HPDE6-E6E7 (cell line): ENCODE results near the gene SETD3.

Experiments used
- DNase-seq: peaks from one replicate; pipeline ENCODE4 v3.0.0; 2011; ENCODE audit warnings: missing footprints; ENCODE audit errors: extremely low spot score

The SETD3 gene

GRCh38 chr14:99394602-99395156, 86.0 kb downstream of the SETD3 start:
- no peak for DNase-seq

DNA sequence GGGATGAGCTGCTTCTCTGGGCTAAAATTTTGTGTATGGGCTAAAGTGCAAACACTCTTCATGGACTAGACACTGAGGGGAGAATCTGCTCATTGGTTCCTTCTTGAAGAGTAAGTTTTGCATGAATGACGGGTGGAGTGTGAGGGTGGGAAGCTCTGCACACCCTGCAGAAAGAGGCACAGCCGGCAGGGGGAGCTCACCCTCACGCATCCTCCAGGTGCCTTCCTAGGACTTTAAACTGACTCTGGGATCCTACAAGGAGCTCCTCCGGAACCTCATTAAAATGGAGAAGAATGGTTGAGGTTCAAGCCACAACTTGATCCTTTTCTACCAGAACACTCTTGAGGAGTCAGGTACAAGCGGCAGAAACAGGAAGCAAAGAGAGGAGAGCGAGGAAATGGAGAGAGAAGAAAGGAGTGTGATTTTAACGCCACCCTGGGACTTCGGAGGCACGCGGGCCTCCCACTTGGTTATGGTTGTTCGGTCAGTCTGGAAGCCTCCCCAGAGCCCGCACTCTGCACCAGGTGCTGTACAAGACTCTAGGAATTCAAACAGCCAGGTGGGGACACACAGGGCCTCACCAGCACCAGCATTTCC, 87.5 kb downstream of the SETD3 start:
- peak; percentile 48 for DNase-seq

DNA sequence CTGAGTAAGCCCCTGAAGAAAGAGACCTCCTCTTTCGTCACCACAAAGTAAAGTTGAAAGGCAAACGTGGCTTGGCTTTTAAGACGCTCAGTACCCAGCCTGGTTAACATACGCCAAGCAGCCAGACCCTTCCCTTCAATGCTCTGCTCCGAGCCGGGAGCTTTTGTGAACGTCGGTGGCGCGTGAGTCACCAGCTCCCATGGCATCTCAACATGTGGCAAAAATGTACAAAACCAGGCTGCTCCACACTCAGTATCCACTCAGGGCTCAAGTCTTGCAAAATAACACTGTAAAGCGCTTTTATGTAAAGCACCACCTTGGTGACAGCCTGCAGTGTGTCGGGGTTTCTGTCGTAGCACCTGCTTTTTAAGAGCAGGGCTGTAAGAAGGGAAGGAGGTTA, 89.0 kb downstream of the SETD3 start:
- DNase-seq, result no peak

- DNase-seq, result no peak
Observed at GRCh38 chr14:99389174-99389826, 91.4 kb downstream of the SETD3 start.

GRCh38 chr14:99388286-99388685, 92.4 kb downstream of the SETD3 start:
- no peak for DNase-seq

DNA sequence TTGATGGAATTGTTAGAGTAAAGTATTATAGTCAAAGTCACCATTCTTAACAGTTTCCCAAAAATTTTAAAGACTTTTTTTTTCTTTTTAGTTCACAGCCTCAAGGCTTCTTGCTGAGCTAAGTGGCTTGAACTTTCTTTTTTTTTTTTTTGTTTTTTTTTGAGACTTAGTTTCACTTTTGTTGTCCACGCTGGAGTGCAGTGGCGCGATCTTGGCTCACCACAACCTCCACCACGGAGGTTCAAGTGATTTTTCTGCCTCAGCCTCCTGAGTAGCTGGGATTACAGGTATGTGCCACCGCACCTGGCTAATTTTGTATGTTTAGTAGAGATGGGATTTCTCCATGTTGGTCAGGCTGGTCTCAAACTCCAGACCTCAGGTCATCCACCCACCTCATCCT, 92.8 kb downstream of the SETD3 start:
- no peak for DNase-seq

DNA sequence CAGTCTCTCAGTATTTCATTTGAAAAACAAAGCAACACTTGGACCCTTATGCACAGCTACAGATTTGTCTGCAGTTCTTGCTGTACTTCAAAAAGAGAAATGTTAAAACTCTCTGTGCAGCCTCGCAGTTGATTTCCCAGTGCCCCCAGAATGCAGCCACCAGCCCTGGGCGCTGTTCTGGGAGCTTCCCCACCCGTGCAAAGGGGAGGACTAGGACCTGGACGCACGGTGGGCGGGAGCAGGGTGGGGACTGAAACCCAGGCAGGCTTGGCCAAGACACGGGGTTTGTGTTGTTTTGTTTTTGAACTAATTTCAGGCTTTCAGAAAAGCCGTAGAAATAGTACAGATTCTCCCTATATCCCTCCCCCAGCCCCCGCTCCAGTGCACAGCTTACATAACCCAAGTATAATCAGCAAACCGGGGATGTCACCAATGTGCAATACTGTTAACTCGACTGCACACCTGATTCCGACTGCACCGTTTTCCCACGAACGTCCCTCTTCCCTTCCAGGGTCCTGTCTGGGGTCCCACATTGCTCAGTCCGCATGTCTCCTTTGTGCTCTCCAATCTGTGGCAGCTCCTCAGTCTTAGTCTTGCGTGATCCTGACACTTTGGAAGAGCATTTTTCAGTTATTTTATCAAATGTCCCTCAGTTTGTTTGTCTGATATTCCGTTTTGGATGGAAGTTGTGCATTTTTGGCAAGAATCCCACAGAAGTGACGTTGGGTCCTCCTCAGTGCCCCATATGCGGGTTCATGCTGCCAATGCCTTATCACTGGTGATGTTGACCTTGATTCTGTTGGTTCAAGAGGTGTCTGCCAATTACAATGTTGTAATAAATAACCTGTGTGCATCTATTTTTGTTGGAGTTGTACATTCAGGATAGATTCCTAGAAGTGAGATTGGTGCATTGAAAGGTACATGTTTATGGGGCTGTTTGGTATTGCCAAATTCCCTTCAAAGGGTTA, 95.9 kb downstream of the SETD3 start:
- DNase-seq, result no peak

GRCh38 chr14:99383472-99384449, 96.9 kb downstream of the SETD3 start:
- DNase-seq, result no peak

- DNase-seq, result peak; percentile 57
Observed at GRCh38 chr14:99382781-99383471, 97.7 kb downstream of the SETD3 start.

DNA sequence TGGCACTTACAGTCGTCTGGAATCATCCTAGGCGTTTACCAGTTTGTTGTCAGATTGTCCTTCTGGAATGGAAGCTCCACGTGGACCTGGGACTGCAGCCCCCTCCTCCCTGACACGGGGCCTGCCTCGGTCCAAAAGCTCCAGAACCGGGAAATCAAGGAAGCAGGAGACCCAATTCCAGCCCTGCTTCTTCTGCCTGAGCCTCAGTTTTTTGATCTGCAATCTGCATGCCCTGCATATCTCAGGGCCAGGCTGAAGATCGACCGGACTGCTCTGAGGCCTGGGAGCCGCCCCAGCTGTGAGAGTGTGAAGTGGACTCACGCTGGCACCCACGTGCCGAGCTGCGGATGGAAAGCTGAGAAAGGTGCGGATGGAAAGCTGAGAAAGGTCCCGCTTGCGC, 98.6 kb downstream of the SETD3 start:
- no peak for DNase-seq

GRCh38 chr14:99381688-99382060, 99.0 kb downstream of the SETD3 start:
- DNase-seq, result no peak

- DNase-seq, result no peak
Observed at GRCh38 chr14:99380991-99381687, 99.5 kb downstream of the SETD3 start.

GRCh38 chr14:99380402-99380801, 100.3 kb downstream of the SETD3 start:
- no peak for DNase-seq

GRCh38 chr14:99378782-99379214, 101.9 kb downstream of the SETD3 start:
- DNase-seq, result peak; percentile 92

DNA sequence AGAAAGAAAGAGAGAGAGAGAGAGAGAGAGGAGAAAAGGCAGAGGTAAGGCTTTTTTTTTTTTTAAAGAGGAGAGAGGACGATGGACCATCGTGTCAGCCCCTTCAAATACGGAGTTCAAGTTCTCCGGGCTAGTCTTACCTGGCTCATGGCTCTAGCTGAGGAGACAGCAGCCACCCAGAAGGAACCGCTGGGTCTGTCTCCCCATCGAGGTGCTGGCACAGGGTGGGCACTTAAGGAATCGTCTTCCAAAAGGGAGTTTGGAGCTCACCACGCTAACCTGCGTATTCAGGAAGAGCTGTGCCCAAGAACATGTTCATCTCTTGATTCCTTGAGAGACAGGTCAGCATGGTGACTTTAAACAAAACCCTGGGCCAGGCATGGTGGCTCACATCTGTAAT, 102.7 kb downstream of the SETD3 start:
- DNase-seq, result no peak

GRCh38 chr14:99374964-99375363, 105.7 kb downstream of the SETD3 start:
- no peak for DNase-seq

DNA sequence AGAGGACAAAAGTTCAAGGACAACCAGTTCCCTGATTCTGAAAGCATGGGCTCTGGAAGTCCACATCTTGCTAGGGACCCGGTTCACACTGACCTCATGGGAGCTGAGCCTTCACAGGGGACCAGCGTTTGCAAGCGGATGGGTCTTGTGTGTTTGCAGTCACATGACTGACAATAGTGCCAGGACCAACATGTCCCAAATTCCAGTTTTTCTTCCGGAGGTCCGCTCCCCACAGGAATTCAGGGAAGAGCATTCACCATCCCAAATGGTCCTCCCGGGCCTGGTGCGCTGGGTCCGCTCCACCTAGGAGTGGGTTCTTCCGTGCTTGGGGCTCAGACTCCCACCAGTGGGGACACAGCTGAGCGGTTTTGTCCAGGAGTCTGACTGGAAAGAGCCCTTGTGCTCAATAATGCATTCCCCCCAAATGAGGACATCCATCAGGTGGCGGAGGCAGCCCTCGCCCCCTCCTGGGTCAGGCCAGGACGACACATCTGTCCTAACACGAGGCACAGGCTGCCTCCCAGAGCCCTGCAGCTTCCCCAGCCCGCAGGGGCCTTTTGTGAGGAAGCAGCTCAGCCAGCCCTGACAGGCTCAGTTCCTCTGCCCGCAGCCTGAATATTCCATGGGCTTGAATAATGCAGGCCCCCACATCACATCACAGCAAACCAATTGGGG, 116.9 kb downstream of the SETD3 start:
- DNase-seq, result no peak

DNA sequence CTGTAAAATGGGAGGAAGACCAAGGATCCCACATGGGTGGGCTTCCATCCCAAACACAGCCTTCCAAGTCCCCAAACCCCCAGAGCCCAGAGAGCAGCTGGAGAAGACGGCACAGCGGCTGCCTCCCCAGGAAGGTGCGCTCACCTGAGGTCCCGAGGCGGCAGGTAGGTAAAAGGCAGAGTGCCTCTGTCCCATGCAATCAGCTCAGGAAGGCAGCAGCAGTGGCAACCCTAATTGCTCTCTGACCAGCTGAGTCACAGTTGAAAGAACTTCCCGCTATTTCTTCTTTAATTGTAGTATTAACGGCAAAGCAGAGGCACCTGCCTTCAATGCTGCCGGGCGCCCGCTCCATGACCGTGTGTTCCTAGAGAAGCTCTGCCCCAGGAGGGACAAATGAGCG, 117.6 kb downstream of the SETD3 start:
- DNase-seq, result no peak

- DNase-seq, result no peak
Observed at GRCh38 chr14:99361596-99362215, 119.0 kb downstream of the SETD3 start.
